Astrocyte (in vitro differentiated cells and primary cell): ENCODE data around the gene MEGF11.

ENCODE experiments used
- EZH2 ChIP-seq: IDR thresholded peaks from 2 replicates; pipeline ENCODE4 v1.6.1; 2012; ENCODE audit warnings: mild to moderate bottlenecking, low read length, inconsistent platforms; ENCODE audit not compliant: insufficient read depth
- TF ChIP-seq, protein P1 (sequence below): IDR thresholded peaks from 2 replicates; pipeline ENCODE4 v1.5.1; 2011; ENCODE audit warnings: low read depth, mild to moderate bottlenecking, inconsistent platforms, low read length, moderate library complexity; ENCODE audit not compliant: insufficient read depth

DNA sequence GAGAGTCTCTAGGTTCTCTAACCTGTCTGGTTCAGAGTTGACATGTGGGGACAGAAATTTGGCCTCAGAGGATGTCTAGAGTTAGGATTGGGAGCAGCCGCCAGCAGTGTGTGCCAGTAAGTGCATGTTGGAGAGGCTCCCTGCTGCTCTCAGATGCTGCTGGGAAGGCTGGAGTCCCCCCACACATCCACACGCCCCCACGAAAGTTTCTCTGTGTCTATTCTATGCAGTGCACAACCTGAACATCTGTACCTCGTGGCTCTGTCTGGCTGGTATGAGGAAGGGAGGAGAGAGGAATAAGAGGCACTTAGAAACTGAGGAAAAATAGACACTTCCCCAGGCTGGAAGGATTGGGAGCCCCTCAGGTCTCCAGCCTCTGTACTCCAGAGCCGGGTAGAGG is 252.5 kb downstream of the MEGF11 start:
- TF ChIP-seq, protein P1, sequence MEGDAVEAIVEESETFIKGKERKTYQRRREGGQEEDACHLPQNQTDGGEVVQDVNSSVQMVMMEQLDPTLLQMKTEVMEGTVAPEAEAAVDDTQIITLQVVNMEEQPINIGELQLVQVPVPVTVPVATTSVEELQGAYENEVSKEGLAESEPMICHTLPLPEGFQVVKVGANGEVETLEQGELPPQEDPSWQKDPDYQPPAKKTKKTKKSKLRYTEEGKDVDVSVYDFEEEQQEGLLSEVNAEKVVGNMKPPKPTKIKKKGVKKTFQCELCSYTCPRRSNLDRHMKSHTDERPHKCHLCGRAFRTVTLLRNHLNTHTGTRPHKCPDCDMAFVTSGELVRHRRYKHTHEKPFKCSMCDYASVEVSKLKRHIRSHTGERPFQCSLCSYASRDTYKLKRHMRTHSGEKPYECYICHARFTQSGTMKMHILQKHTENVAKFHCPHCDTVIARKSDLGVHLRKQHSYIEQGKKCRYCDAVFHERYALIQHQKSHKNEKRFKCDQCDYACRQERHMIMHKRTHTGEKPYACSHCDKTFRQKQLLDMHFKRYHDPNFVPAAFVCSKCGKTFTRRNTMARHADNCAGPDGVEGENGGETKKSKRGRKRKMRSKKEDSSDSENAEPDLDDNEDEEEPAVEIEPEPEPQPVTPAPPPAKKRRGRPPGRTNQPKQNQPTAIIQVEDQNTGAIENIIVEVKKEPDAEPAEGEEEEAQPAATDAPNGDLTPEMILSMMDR, result no peak
- no peak for TF ChIP-seq EZH2
